Right ventricle myocardium superior (tissue), 1 donor: ENCODE data around the gene ADCY5. TPM values are rescaled to one million over a fixed set of nuclear protein-coding genes. Genes with fewer than 3 reads are reported as not detected.
"Not testable (repeated sequence)": the region's sequence is repeated elsewhere in the genome, so short reads cannot be mapped to it uniquely, and the experiment has no call there.

Source experiments
- ATAC-seq: fragments of 200-7000 bp; cut with Tn5 transposase; one replicate; pipeline ENCODE4 v1.9.1; 2020; ENCODE audit warnings: mild to moderate bottlenecking; ENCODE audit not compliant: poor library complexity
- DNase-seq: peaks from one replicate; pipeline ENCODE4 v3.0.0-alpha.2; 2020
- intact Hi-C: fragments of 100-400 bp; cut with DNase I; formaldehyde crosslinking; loops from one replicate; pipeline ENCODE4 v1.11.2; 2022
- total RNA-seq: library from RNA; stranded (reverse); fragmentation: NEBNext Ultra II Directional; extraction: Animal tissue kit (Norgen Biotek cat#: 25700); gene quantifications from one replicate; pipeline ENCODE4 v1.2.1, GENCODE V29; 2021
- donor health status: DM: no; HTN: yes; CAD: no; lungs with severe emphysema.

Gene ADCY5
- total RNA-seq, 1 donor from 2014 or later: 225 TPM

DNA sequence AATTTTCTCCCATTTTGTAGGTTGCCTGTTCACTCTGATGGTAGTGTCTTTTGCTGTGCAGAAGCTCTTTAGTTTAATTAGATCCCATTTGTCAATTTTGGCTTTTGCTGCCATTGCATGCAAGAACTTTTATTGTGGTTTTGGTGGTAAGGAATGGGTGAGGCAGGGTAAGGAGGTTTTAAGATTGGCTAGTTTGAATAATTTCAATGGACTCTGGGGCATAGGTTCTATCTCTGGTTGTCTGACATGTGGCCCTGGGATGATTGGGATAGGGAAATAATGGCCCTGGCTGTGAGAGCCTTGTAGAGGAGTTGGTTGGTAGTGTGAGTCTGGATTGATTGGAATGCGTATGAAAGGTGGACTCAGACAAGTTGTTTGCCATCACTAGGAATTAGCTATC, 209.1 kb downstream of the ADCY5 start:
- ATAC-seq (no peak), DNase-seq (no peak)
- intact Hi-C loops: loop anchor here (5.0 kb wide), 1 partner anchor 47 kb away; no protein-coding TSS in a partner anchor

DNA sequence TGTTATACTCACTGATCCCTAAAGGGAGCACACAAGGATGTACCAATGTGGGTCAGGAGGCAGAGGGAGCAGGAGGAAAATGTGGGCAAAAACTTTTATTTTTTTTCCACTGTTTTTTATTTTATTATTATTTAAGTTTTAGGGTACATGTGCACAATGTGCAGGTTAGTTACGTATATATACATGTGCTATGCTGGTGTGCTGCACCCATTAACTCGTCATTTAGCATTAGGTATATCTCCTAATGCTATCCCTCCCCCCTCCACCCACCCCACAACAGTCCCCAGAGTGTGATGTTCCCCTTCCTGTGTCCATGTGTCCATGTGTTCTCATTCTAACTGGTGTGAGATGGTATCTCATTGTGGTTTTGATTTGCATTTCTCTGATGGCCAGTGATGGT, 209.7 kb downstream of the ADCY5 start:
- DNase-seq, intact Hi-C loops, ATAC-seq: not testable (repeated sequence)

DNA sequence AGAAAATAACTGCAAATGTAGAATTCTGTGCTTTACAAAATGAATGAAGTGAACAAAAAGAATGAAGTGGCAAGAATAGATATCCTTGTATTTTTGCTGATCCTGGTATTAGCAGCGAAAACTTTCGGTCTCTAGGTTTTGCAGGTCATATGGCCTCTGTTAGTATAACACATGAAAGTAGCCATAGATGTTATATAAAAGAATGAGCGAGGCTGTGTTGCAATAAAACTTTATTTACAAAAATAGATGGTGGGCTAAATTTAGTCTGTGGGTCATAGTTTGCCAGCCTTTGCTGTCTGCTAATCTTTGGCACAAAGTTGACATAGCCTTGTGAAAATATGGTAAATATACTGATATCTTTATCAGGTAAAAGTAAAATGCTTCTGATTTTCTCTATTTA, 212.0 kb downstream of the ADCY5 start:
- ATAC-seq: no peak
- no peak for DNase-seq
- intact Hi-C loops: no loop called here

Other genes with a start within 250 kb of the ADCY5 start
- gene SEC22A, start 247.1 kb downstream of the ADCY5 start, total RNA-seq: 6.5 TPM
- gene HACD2, start 136.0 kb upstream of the ADCY5 start, total RNA-seq: 9.1 TPM